HL-60/S4 treated with retinoic acid at 250 ng/mL for 4 days and 3 days (cell line): ENCODE results near the gene AXL.

ENCODE experiments used
- in situ Hi-C: fragments of 300-500 bp; cut with MboI; formaldehyde crosslinking; loops from 2 replicates; pipeline ENCODE4 v1.7.0; 2022; ENCODE audit warnings: low sequenced_read_pairs

The AXL gene

DNA sequence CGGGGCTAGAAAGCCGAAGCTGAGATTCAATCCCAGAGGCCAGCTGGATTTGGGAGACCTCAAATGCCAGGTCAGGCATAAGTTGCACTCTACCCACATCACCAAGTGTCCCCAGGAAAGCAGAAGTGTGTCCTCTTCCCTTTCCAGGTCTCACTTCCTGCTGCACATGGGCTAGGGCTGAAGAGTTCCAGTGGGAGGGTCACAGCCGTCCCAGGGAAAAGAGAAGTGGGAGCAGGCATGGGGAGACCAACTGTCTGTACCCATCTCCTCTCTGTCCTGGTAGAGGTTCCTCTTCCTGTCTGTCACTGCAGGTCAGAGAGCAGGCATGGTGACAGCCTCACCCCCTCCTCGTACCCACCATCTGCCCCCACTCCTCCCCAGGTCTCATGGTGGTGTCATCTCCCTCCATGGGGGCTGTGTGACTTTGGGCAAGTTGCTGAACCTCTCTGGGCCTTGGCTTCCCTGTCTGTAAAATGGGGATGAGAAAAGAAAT, 14.8 kb downstream of the AXL start:
- in situ Hi-C loops: no loop called here

- in situ Hi-C loops: no loop called here
These were observed 15.6 kb downstream of the AXL start for GRCh38 chr19:41234512-41235168.

GRCh38 chr19:41235480-41235879, 16.5 kb downstream of the AXL start:
- in situ Hi-C loops: no loop called here

DNA sequence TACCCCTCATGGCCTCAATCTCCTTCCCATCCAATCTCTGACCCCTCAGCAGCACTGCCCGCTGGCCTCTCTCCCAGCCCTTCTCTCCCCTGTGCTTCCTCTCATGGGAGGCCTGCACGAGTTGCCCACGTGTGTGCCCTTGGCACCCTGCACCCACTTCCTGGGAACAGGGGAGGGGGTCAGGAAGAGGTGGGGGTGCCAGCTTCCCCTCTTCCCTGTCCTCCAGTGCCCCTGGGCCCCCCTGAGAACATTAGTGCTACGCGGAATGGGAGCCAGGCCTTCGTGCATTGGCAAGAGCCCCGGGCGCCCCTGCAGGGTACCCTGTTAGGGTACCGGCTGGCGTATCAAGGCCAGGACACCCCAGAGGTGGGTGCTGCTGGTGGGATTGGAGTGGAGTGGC, 19.2 kb downstream of the AXL start:
- in situ Hi-C loops: no loop called here

- in situ Hi-C loops: no loop called here
These were observed 20.3 kb downstream of the AXL start for GRCh38 chr19:41239363-41239762.

DNA sequence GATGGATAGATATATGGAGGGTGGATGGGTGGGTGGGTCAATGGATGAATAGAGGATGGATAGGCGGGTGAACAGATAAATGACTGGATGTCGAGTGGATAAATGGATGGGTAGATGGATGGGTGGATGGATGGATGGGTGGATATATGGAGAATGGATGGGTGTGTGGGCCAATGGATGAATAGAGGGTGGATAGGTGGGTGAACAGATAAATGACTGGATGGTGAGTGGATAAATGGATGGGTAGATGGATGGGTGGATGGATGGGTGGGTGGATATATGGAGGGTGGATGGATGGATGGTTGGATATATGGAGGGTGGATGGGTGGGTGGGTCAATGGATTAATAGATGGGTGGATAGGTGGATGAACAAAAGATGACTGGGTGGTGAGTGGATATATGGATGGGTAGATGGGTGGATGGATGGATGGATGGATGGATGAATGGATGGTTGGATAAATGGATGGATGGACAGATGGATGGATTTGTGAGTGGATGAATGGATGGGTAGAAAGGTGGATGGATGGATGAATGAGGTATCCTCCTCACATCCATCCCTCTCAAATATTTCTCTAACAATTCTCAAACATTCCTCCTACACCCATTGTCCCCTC, 21.0 kb downstream of the AXL start:
- in situ Hi-C loops: no loop called here

DNA sequence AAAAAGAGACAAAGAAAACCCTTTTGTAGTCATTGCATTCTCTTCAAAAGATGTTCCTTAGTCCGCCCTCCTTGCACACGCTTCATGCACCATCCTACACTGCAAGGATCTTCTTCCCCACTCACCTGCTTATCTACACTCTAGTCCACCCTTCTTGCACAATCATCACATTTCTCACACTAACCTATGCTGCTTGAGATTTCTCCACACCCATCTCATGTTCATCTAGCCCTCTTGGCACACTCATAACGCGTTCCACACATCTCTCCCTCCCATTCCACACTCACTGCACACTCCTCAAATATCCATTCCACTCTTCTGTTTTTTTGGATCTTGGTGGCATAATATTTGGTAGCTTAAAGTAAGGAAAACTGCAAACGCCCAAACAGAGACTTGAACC, 22.8 kb downstream of the AXL start:
- in situ Hi-C loops: no loop called here

GRCh38 chr19:41244117-41244516, 25.1 kb downstream of the AXL start:
- in situ Hi-C loops: no loop called here

- in situ Hi-C loops: no loop called here
These were observed 26.8 kb downstream of the AXL start for GRCh38 chr19:41245843-41246242.

DNA sequence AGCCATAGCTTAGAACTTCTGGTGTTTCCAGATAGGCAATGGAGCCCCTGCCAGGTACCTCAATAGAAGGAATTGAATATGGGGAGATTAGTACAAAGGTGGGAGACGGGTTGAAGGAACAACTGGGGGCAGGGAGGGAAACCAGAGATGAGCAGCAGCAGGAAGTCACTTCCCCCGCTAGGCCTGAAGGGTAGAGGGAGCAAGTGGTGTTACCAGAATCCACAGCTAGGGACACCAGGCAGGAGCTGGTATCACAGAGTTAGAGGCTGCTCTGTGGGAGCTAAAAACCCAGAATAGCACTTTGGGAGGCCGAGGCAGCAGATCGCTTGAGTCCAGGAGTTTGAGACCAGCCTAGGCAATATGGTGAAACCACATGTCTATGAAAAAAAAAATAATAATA, 29.9 kb downstream of the AXL start:
- in situ Hi-C loops: no loop called here

DNA sequence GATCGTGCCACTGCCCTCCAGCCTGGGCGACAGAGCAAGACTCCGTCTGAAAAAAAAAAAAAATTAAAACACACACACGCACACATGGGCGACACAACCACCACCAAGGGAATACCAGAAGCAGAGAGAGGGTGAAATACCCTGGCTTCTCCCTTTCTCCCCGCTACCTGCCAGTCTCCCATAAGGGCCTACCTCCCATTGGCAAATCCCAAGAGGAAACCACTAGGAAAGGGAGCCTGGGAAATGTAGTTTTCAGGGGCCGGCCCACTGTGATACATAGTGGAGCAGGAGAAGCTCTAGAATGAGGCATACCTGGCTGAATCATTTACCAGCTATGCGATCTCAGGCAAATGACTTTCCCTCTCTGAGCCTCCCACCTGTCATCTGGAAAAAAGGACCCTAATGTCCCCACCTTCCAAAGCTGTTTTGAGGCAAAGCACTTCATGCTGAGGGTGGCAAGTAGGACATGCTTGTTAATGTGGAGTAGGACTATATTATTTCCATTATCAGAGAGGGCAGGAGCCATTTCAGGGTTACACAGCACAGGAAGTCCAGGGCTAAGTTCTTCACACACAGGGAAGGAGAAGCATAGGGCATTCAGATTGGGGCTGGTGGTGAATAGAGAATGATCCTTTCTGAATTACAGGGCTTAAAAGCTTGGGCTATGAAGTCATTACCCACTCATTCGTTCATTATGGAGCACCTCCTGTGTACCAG, 30.8 kb downstream of the AXL start:
- in situ Hi-C loops: no loop called here

DNA sequence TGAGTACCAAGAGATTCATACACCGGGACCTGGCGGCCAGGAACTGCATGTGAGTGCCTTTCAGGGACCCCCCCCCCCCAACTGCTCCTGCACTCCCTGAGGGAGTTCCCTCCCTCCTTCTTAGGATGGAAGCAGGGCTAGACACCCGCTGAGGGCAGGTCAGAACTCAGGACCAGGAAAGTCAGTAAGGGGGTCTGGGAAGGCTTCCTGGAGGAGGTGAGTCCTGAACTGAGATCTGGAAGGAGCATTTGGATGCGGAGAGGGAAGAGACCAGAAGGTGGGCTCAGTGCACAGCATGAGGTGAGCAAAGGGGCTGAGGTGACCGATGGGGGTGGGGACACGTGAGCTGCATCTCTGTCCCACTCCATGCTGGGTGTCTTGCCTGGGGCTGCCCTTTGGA, 34.6 kb downstream of the AXL start:
- in situ Hi-C loops: no loop called here

DNA sequence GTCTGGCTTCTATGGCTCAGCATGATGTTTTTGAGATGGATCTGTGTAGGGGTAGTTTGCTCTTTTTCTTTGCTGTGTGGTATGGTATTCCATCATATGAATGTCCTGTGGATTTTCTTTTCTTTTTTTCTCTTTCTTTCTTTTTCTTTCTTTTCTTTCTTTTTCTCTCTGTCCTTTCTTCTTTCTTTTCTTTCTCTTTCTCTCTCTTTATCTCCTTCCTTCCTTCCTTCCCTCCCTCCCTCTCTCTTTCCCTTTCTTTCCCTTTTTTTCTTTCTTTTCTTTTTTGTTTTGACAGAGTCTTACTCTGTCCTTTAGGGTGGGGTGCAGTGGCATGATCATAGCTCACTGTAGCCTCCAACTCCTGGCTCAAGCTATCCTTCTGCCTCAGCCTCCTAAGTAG, 36.1 kb downstream of the AXL start:
- in situ Hi-C loops: no loop called here

DNA sequence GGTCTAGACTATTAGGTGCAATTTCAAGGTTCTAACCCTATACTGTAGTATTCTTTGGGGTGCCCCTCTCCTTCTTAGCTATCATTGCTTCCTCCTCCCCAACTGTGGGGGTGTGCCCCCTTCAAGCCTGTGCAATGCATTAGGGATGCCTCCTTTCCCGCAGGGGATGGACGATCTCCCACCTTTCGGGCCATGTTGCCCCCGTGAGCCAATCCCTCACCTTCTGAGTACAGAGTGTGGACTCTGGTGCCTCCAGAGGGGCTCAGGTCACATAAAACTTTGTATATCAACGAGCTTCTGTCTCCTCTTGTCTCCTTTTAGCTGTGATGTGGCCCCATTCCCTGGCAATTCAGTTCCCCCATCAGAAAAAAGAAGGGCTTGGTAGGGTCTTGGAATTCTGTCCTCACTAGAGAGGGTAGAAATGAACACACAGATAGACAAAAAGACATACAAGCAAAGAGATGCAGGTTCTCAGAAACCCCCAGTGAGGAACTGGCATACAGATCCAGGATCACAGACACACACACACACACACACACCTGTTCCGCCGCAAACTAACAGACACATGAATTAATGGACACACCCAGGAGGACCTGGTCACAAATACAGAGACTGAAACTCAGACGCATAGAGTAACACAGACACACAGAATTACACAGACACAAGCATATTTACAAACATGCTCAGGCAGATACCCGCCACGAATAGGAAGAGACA, 42.6 kb downstream of the AXL start:
- in situ Hi-C loops: no loop called here

GRCh38 chr19:41263042-41263849, 44.2 kb downstream of the AXL start:
- in situ Hi-C loops: no loop called here

DNA sequence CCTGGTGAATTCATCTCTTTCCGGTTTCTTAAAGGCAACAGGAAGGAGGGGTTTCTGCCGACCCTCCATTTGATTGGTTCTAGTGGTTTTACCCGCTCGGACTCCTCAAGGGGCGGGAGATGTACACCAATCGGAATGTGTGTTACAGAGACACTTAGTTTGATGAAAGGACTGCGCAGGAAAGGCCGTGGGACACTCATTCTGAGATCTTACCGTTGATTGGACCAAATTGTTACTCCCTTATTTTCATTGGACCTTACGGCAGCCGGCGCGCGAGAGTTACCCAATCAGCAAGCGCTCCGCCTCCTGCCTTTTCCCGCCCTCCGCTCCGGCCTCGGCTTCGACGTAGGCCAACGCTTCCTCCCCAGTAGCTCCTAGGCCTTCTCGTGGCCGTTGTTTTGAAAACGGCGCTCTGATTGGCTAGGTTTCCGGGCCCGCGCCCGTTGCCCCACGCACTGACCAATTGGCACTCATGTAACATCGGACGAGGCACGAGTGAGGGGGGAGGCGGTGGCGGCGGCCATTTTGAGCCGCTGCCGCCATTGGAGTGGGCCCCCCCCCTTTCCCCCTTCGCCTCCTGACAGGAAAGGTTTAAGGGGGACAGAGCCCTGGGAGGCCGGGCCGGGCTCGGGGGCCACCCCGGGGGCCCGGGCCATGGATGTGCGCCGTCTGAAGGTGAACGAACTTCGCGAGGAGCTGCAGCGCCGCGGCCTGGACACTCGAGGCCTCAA, 45.0 kb downstream of the AXL start, which contains the start of gene HNRNPUL1:
Gene HNRNPUL1 (plus strand): TSS at position 523 of the 731 bp plus-strand sequence. CDS start 132 bp downstream, at position 655.
- in situ Hi-C loops: no loop called here

DNA sequence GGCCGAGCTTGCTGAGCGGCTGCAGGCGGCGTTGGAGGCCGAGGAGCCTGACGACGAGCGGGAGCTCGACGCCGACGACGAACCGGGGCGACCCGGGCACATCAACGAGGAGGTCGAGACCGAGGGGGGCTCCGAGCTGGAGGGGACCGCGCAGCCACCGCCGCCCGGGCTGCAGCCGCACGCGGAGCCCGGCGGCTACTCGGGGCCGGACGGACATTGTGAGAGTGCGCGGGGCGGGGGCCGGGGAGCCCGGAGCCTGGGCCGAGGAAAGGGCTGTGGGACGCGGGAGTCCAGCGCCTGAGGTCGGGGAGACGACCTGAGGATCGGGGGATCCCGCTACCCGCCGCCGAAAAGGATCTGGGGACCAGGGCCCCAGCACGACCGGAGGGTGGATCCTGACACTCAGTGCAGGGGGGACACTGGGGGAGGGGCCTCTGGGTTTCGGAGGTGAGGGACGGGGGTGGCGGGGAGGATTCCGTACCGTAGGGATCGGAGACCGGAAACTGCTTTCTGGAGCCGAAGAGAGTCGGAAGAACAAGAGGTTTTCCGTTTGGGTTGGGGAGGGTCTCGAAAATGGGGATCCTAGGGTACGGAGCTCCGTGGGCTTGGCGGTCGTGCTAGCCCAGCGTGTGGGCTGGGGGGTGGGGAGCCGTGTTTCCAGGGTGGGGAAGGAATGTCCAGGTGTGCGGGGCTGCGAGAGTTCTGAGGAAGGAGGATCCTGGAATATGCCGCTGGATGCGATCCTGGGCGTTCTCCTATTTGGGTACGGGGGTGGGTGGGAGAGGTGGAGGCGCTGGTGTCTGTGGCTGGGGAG, 45.8 kb downstream of the AXL start:
- in situ Hi-C loops: no loop called here

DNA sequence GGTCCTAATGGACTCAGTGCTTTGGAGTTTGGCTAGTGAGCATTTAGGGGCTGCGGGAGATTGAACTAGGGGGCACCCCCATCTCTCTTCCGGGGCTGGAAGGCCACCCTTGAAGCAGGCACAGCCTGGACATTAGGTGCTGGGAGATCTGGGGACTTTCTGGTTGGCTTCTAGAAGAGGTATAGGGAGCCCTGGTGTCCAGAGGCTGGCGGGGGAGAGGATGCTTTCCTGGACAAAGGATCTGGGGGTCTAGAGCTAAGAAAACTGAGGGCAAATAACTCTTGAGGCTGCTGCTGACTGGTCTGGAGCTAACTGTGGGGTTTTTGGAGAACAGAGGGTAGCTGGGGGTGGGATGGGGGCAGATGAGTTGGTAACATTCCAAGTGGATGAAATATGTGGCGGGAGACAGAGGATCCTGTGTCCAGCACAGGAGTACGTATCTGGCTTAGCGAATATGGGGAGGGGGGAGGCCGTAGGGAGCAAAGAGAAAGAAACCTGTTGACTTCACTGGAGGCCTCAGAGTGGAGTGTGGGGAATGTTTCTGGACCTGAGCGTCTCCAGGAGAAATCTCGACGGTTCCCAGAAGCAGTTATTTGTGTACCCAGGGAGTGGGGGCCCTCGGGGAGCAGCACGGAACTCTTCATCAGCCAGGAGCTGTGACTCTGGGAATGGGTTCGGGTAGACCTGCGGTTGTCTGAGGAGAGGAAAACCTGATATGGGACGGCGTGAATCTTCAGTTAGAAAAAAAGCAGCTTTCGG, 46.6 kb downstream of the AXL start:
- in situ Hi-C loops: no loop called here
